IMR-90 (cell line): Measurements from ENCODE around the gene GCN1. TPM values are rescaled to one million over a fixed set of nuclear protein-coding genes. Genes with fewer than 3 reads are reported as not detected.

Source experiments
- ATAC-seq: fragments of 200-7000 bp; cut with Tn5 transposase; 2 replicates; pipeline ENCODE4 v1.9.1; 2020; ENCODE audit warnings: low read depth, mild to moderate bottlenecking, moderate library complexity
- BruUV-seq: library from RNA; stranded (reverse); fragments of 400-500 nt; replicated peaks from 2 replicates; lab custom pipeline; 2021; lab: Mats Ljungman, UMichigan
- CTCF ChIA-PET: fragments of 300-600 bp; formaldehyde crosslinking; extraction: SDS; loops from one replicate; lab custom pipeline; 2021; ENCODE audit warnings: antibody characterized with exemption; lab: Yijun Ruan, JAX
- POLR2A ChIA-PET: fragments of 300-600 bp; sonication (Branson Sonifier 250); formaldehyde crosslinking; loops from one replicate; lab custom pipeline; 2022; ENCODE audit warnings: antibody characterized with exemption; ENCODE audit not compliant: unreplicated experiment; lab: Charles Lee
- DNase-seq: peaks from one replicate; pipeline ENCODE4 v3.0.0; 2013
- H2AFZ ChIP-seq: replicated peaks from 2 replicates; pipeline ENCODE3; 2013; ENCODE audit warnings: low read length, mild to moderate bottlenecking; ENCODE audit not compliant: poor library complexity
- H2AK5ac ChIP-seq: 2 replicates; pipeline ENCODE4 v1.6.1; 2013; ENCODE audit warnings: low read depth, low read length, inconsistent platforms
- H2AK9ac ChIP-seq: replicated peaks from 2 replicates; pipeline ENCODE3; 2013; ENCODE audit warnings: mild to moderate bottlenecking, low read depth, low read length, moderate library complexity; ENCODE audit not compliant: poor library complexity
- H2BK120ac ChIP-seq: 2 replicates; pipeline ENCODE4 v1.6.1; 2013; ENCODE audit warnings: low read depth, low read length, inconsistent platforms
- H2BK15ac ChIP-seq: 3 replicates; pipeline ENCODE4 v1.6.1; 2013; ENCODE audit warnings: low read depth, low read length, inconsistent platforms
- H2BK20ac ChIP-seq: 2 replicates; pipeline ENCODE4 v1.6.1; 2013; ENCODE audit warnings: low read depth, mild to moderate bottlenecking, inconsistent platforms, low read length, moderate library complexity
- H2BK5ac ChIP-seq: 2 replicates; pipeline ENCODE4 v1.6.1; 2013; ENCODE audit warnings: mild to moderate bottlenecking, low read depth, low read length, inconsistent platforms; ENCODE audit not compliant: poor library complexity, severe bottlenecking
- H3K14ac ChIP-seq: replicated peaks from 2 replicates; pipeline ENCODE4 v1.6.1; 2013; ENCODE audit warnings: low read depth, low read length, inconsistent platforms
- H3K18ac ChIP-seq: 2 replicates; pipeline ENCODE4 v1.6.1; 2013; ENCODE audit warnings: low read depth, low read length, control low read depth
- H3K23ac ChIP-seq: 2 replicates; pipeline ENCODE4 v1.6.1; 2013; ENCODE audit warnings: low read depth, low read length, inconsistent platforms
- H3K27ac ChIP-seq: 2 replicates; pipeline ENCODE4 v1.5.1; 2013; ENCODE audit warnings: mild to moderate bottlenecking, control low read depth, low read length; ENCODE audit not compliant: insufficient read depth
- H3K27me3 ChIP-seq: 2 replicates; pipeline ENCODE4 v1.6.1; 2013; ENCODE audit warnings: low read length; ENCODE audit not compliant: control insufficient read depth, insufficient read depth
- H3K36me3 ChIP-seq: 2 replicates; pipeline ENCODE4 v1.6.1; 2013; ENCODE audit warnings: low read length, mixed read lengths; ENCODE audit not compliant: control insufficient read depth, insufficient read depth
- H3K4ac ChIP-seq: 2 replicates; pipeline ENCODE4 v1.6.1; 2013; ENCODE audit warnings: low read depth, low read length, inconsistent platforms
- H3K4me1 ChIP-seq: 2 replicates; pipeline ENCODE4 v1.6.1; 2013; ENCODE audit warnings: low read length, mixed read lengths; ENCODE audit not compliant: control insufficient read depth, insufficient read depth
- H3K4me2 ChIP-seq: 2 replicates; pipeline ENCODE4 v1.6.1; 2013; ENCODE audit warnings: low read depth, mild to moderate bottlenecking, control low read depth, low read length, moderate library complexity
- H3K4me3 ChIP-seq: 2 replicates; pipeline ENCODE4 v1.5.1; 2013; ENCODE audit warnings: low read depth, mild to moderate bottlenecking, control low read depth, low read length, moderate library complexity; ENCODE audit not compliant: insufficient read depth
- H3K56ac ChIP-seq: 2 replicates; pipeline ENCODE4 v1.6.1; 2013; ENCODE audit warnings: low read length, inconsistent platforms; ENCODE audit not compliant: insufficient read depth; ENCODE audit errors: extremely low read depth
- H3K79me1 ChIP-seq, 2 experiments: 2 replicates each; pipeline ENCODE4 v1.6.1; 2013; ENCODE audit warnings: low read length in 2 of 2, inconsistent platforms in 1 of 2, low read depth in 1 of 2
- H3K9ac ChIP-seq: 2 replicates; pipeline ENCODE4 v1.6.1; 2013; ENCODE audit warnings: low read depth, low read length, control low read depth
- H3K9me1 ChIP-seq: 2 replicates; pipeline ENCODE4 v1.6.1; 2013; ENCODE audit warnings: low read length, inconsistent platforms; ENCODE audit not compliant: insufficient read depth
- H3K9me3 ChIP-seq: 2 replicates; pipeline ENCODE4 v1.6.1; 2013; ENCODE audit warnings: low read length; ENCODE audit not compliant: control insufficient read depth, insufficient read depth
- H4K20me1 ChIP-seq: 2 replicates; pipeline ENCODE4 v1.6.1; 2013; ENCODE audit warnings: low read length, inconsistent platforms; ENCODE audit not compliant: insufficient read depth
- H4K5ac ChIP-seq: 2 replicates; pipeline ENCODE4 v1.6.1; 2013; ENCODE audit warnings: mild to moderate bottlenecking, low read depth, low read length, control low read depth
- H4K8ac ChIP-seq, 2 experiments: 2 replicates each; pipeline ENCODE4 v1.6.1; 2013; ENCODE audit warnings: low read depth in 2 of 2, low read length in 2 of 2, control low read depth in 1 of 2, inconsistent platforms in 1 of 2
- H4K91ac ChIP-seq: 2 replicates; pipeline ENCODE4 v1.6.1; 2013; ENCODE audit warnings: low read depth, low read length, inconsistent platforms; ENCODE audit not compliant: insufficient read depth
- CEBPB ChIP-seq: IDR thresholded peaks from 2 replicates; pipeline ENCODE4 v1.6.1; 2012; ENCODE audit warnings: low read depth, low read length, improper control_type of control experiment
- CHD1 ChIP-seq: IDR thresholded peaks from 2 replicates; pipeline ENCODE4 v1.6.1; 2012; ENCODE audit warnings: low read depth, low read length, improper control_type of control experiment
- CTCF ChIP-seq: conservative IDR thresholded peaks from 2 replicates; pipeline ENCODE4 v1.5.1; 2012; ENCODE audit warnings: mild to moderate bottlenecking, low read depth, low read length, improper control_type of control experiment
- FOS ChIP-seq: fragments of 150-350 bp; IDR thresholded peaks from 2 replicates; pipeline ENCODE4 v1.6.1; 2016; ENCODE audit warnings: low read depth, low read length
- MAFK ChIP-seq: IDR thresholded peaks from 2 replicates; pipeline ENCODE4 v1.6.1; 2012; ENCODE audit warnings: low read depth, low read length, improper control_type of control experiment
- MAZ ChIP-seq: IDR thresholded peaks from 2 replicates; pipeline ENCODE4 v1.6.1; 2012; ENCODE audit warnings: low read depth, mild to moderate bottlenecking, low read length, improper control_type of control experiment, moderate library complexity, borderline replicate concordance
- MXI1 ChIP-seq: IDR thresholded peaks from 2 replicates; pipeline ENCODE4 v1.6.1; 2012; ENCODE audit warnings: low read depth, mild to moderate bottlenecking, low read length, moderate library complexity, borderline replicate concordance
- NFE2L2 ChIP-seq: fragments of 150-350 bp; IDR thresholded peaks from 2 replicates; pipeline ENCODE4 v1.6.1; 2016; ENCODE audit warnings: low read depth, mild to moderate bottlenecking, low read length
- POLR2A ChIP-seq: IDR thresholded peaks from 2 replicates; pipeline ENCODE4 v1.6.1; 2012; ENCODE audit warnings: mild to moderate bottlenecking, low read depth, low read length
- RAD21 ChIP-seq: IDR thresholded peaks from 2 replicates; pipeline ENCODE4 v1.6.1; 2012; ENCODE audit warnings: low read length, improper control_type of control experiment
- RCOR1 ChIP-seq: IDR thresholded peaks from 2 replicates; pipeline ENCODE4 v1.6.1; 2012; ENCODE audit warnings: mild to moderate bottlenecking, low read length, improper control_type of control experiment; ENCODE audit not compliant: insufficient replicate concordance
- SMC3 ChIP-seq: fragments of 150-350 bp; IDR thresholded peaks from 2 replicates; pipeline ENCODE4 v1.6.1; 2016; ENCODE audit warnings: low read depth, mild to moderate bottlenecking, antibody characterized with exemption, low read length, moderate library complexity
- WGBS, 2 experiments: methylation state at CpG; one replicate each; pipeline versions ENCODE4 v1.1.5 to v1.1.7; 2013; ENCODE audit warnings: missing lambda C conversion rate in 2 of 2; ENCODE audit not compliant: insufficient read length in 1 of 2; ENCODE audit errors: extremely low coverage in 2 of 2; 5-methylcytosine and 5-hydroxymethylcytosine counted together
- dilution Hi-C: fragments of 300-500 bp; cut with HindIII; formaldehyde crosslinking; loops from one replicate; pipeline ENCODE4 v1.14.3; 2018; ENCODE audit warnings: low sequenced_read_pairs; ENCODE audit not compliant: unreplicated experiment
- in situ Hi-C: fragments of 300-500 bp; cut with MboI; formaldehyde crosslinking; loops from 3 replicates; pipeline ENCODE4 v1.14.3; 2019; ENCODE audit warnings: low sequenced_read_pairs, inconsistent platforms, mixed read lengths
- intact Hi-C: fragments of 100-400 bp; cut with micrococcal nuclease; formaldehyde crosslinking; loops from 2 replicates; pipeline ENCODE4 v1.10.0; 2022
- polyA plus RNA-seq, 3 experiments: library from polyadenylated mRNA; depleted of rRNA; stranded (reverse); fragments of >200 nt; gene quantifications; 2 replicates each; pipeline ENCODE4 v1.2.3, GENCODE V29; 2012; ENCODE audit warnings: low replicate concordance in 1 of 3
- total RNA-seq: library from RNA; depleted of rRNA; stranded (reverse); fragments of >200 nt; gene quantifications from 2 replicates; pipeline ENCODE4 v1.2.3, GENCODE V29; 2012

GCN1 gene
- total and polyA plus RNA-seq, 2 of the 4 experiments (the other 2 are of a cell fraction) = 57.8 to 77.6 TPM

- no peak for TF ChIP-seq CTCF
These were observed 92.9 kb downstream of the GCN1 start (continued) for GRCh38 chr12:120101617-120102016.

- Histone ChIP-seq H2BK20ac (no peak overlapping the region), H3K9ac (no peak overlapping the region), H3K27ac (no peak overlapping the region), H4K8ac (no peak overlapping the region), H2AFZ (no peak overlapping the region), H3K36me3 (peaks cover 62% of the 10 kb centered on the region), H4K91ac (no peak overlapping the region), H3K4me2 (no peak overlapping the region), H3K79me1 (peaks cover 17 to 80% of the 10 kb centered on the region in 2 experiments), H3K56ac (no peak overlapping the region), H3K23ac (no peak overlapping the region), H2BK5ac (no peak overlapping the region), H3K27me3 (no peaks in the 10 kb centered on the region), H4K5ac (no peak overlapping the region), H2BK15ac (no peak overlapping the region), H3K9me3 (no peaks in the 10 kb centered on the region), H3K14ac (no peak overlapping the region), H4K20me1 (peaks cover 77% of the 10 kb centered on the region), H3K4ac (no peak overlapping the region), H2AK5ac (no peak overlapping the region), H3K9me1 (peaks cover 15% of the 10 kb centered on the region), H3K18ac (no peak overlapping the region), H2AK9ac (peak overlapping the region; percentile 70), H3K4me3 (no peak overlapping the region), H3K4me1 (peaks cover 7% of the 10 kb centered on the region; the same call in 1 of the 2 replicates), H2BK120ac (no peak overlapping the region)
- TF ChIP-seq POLR2A = no peak
- no peak for TF ChIP-seq CEBPB
- TF ChIP-seq MXI1 = no peak
- no peak for TF ChIP-seq NFE2L2
- no peak for TF ChIP-seq FOS
- no peak for TF ChIP-seq RAD21
- no peak for TF ChIP-seq RCOR1
- TF ChIP-seq CHD1 = no peak
- TF ChIP-seq CTCF = no peak
- TF ChIP-seq SMC3 = no peak
- TF ChIP-seq MAZ = no peak
- TF ChIP-seq MAFK = no peak
- intact Hi-C loops (no loop called here), in situ Hi-C loops (loop anchor here (25.0 kb wide), 1 partner anchor 1739 kb away; the partner anchor contains the start of gene TAOK3), dilution Hi-C loops (no loop called here)
- BruUV-seq = no TSS peak
- no peak for DNase-seq
- POLR2A ChIA-PET = no interaction called here
- WGBS, 2 experiments = 59% methylated on average over 4 of the region's 11 CpGs; no CpG with 5 or more reads in 1 of the 2 experiments
- peak; percentile 19; the same call in 1 of the 2 replicates for ATAC-seq
- CTCF ChIA-PET = no interaction called here
These were observed 93.3 kb downstream of the GCN1 start for GRCh38 chr12:120101182-120101581.
